Stimulated activated CD8-positive, alpha-beta memory T cell treated with anti-CD3 and anti-CD28 coated beads, Interleukin-15, amount 100 ng/mL, for 48 hours (primary cell): ENCODE results near the gene BRPF1.
"Not testable (repeated sequence)": the region's sequence is repeated elsewhere in the genome, so short reads cannot be mapped to it uniquely, and the experiment has no call there.

ENCODE experiments used
- DNase-seq, 2 donors: peaks; one replicate each; pipeline ENCODE4 v3.0.0-alpha.2; 2020; ENCODE audit warnings: low read depth in 2 of 2

BRPF1 gene

GRCh38 chr3:9768141-9768775 lies 36.7 kb downstream of the BRPF1 start:
- DNase-seq, result no peak

GRCh38 chr3:9769012-9769411 lies 37.5 kb downstream of the BRPF1 start:
- DNase-seq, result no peak

GRCh38 chr3:9769426-9770275 lies 38.1 kb downstream of the BRPF1 start, which contains the start of gene CAMK1:
CAMK1 (minus strand) TSS chr3:9769947; CDS start chr3:9767749, 2,198 bp downstream.
- DNase-seq, result peak; percentile 61 to 63

- DNase-seq, result no peak
These were observed 38.8 kb downstream of the BRPF1 start for GRCh38 chr3:9770276-9770812.

GRCh38 chr3:9771007-9771406 lies 39.5 kb downstream of the BRPF1 start:
- DNase-seq, result not testable (repeated sequence)

- no peak for DNase-seq
These were observed 45.6 kb downstream of the BRPF1 start for GRCh38 chr3:9776896-9777693.

- no peak for DNase-seq
These were observed 46.1 kb downstream of the BRPF1 start for GRCh38 chr3:9777694-9778021.

- DNase-seq, result peak; percentile 62 to 70
These were observed 46.9 kb downstream of the BRPF1 start for GRCh38 chr3:9778143-9779074.

GRCh38 chr3:9779075-9779593 lies 47.6 kb downstream of the BRPF1 start:
- DNase-seq, result no peak

GRCh38 chr3:9779721-9780457 lies 48.4 kb downstream of the BRPF1 start:
- DNase-seq, result peak; percentile 48 to 57

GRCh38 chr3:9780458-9780812 lies 48.9 kb downstream of the BRPF1 start:
- DNase-seq, result no peak

GRCh38 chr3:9780910-9781309 lies 49.4 kb downstream of the BRPF1 start:
- DNase-seq, result no peak

GRCh38 chr3:9781551-9781950 lies 50.0 kb downstream of the BRPF1 start:
- no peak for DNase-seq

- no peak for DNase-seq
These were observed 50.6 kb downstream of the BRPF1 start for GRCh38 chr3:9781978-9782603.

- DNase-seq, result no peak
These were observed 51.2 kb downstream of the BRPF1 start for GRCh38 chr3:9782770-9783169.

- DNase-seq, result no peak
These were observed 52.4 kb downstream of the BRPF1 start for GRCh38 chr3:9783954-9784353.

- no peak for DNase-seq
These were observed 53.4 kb downstream of the BRPF1 start for GRCh38 chr3:9784965-9785364.

- no peak for DNase-seq
These were observed 54.1 kb downstream of the BRPF1 start for GRCh38 chr3:9785602-9786001.

GRCh38 chr3:9786209-9786739 lies 54.7 kb downstream of the BRPF1 start:
- DNase-seq, result no peak
